ENCODE results near the gene TOR2A. TPM values are rescaled to one million over a fixed set of nuclear protein-coding genes. Genes with fewer than 3 reads are reported as not detected.

The TOR2A gene
- polyA plus RNA-seq, 1 donor (not counting 4 experiments of a cell fraction or from before 2014, with no cell fraction given): 2.3 TPM

- no peak overlapping the region for H3K27ac ChIP-seq (ENCODE audit: control insufficient read depth, insufficient read depth, low read length)
- no peaks in the 10 kb centered on the region for H3K9me1 ChIP-seq (ENCODE audit: control insufficient read depth, extremely low read depth, insufficient read depth, low read length)
- TF ChIP-seq EZH2 (IDR thresholded peaks at IDR 0.05; ENCODE audit: low read length): no peak
- H2AFZ ChIP-seq (ENCODE audit: control insufficient read depth, low read length): no peak overlapping the region
- H3K4me3 ChIP-seq (ENCODE audit: control insufficient read depth in 2 of 3, extremely low read depth in 1 of 3, insufficient read depth in 2 of 3, low read depth in 1 of 3, low read length in 3 of 3): no peak overlapping the region
- H3K4me1 ChIP-seq (ENCODE audit: control insufficient read depth, extremely low read depth, insufficient read depth, low read length): peaks cover 10% of the 10 kb centered on the region
- dilution Hi-C loops (cut with MboI; ENCODE audit: extremely low pct_ligation_motif_present, low sequenced_read_pairs): no loop called here
- peaks cover 0 to 3% of the 10 kb centered on the region in 2 experiments for H3K36me3 ChIP-seq (ENCODE audit: control insufficient read depth in 2 of 2, extremely low read depth in 1 of 2, insufficient read depth in 2 of 2, low read length in 2 of 2)
- DNase-seq (ENCODE audit: low read depth, low spot score) (no peak), FAIRE-seq (no peak)
- H3K79me2 ChIP-seq (ENCODE audit: control insufficient read depth, insufficient read depth, low read length): no peaks in the 10 kb centered on the region
- H3K27me3 ChIP-seq (ENCODE audit: control insufficient read depth, extremely low read depth, insufficient read depth, low read length): no peaks in the 10 kb centered on the region
- no peak overlapping the region for H3K9ac ChIP-seq (ENCODE audit: control insufficient read depth, extremely low read depth, insufficient read depth, low read length)
- H4K20me1 ChIP-seq (ENCODE audit: control insufficient read depth, extremely low read depth, insufficient read depth, low read length): no peaks in the 10 kb centered on the region
- no peaks in the 10 kb centered on the region for H3K9me3 ChIP-seq (ENCODE audit: control insufficient read depth, low read depth, low read length)
- no peak overlapping the region for H3K4me2 ChIP-seq (ENCODE audit: control insufficient read depth, extremely low read depth, insufficient read depth, low read depth, low read length)
Measured at GRCh38 chr9:127732444-127732843, 2.6 kb downstream of the TOR2A start.

GRCh38 chr9:127731938-127732337 lies 3.2 kb downstream of the TOR2A start:
- no peak for DNase-seq (ENCODE audit: low read depth, low spot score)
- FAIRE-seq: no peak
- Histone ChIP-seq H4K20me1 (ENCODE audit: control insufficient read depth, extremely low read depth, insufficient read depth, low read length) (no peaks in the 10 kb centered on the region), H2AFZ (ENCODE audit: control insufficient read depth, low read length) (no peak overlapping the region), H3K9ac (ENCODE audit: control insufficient read depth, extremely low read depth, insufficient read depth, low read length) (no peak overlapping the region), H3K4me2 (ENCODE audit: control insufficient read depth, extremely low read depth, insufficient read depth, low read depth, low read length) (no peak overlapping the region), H3K9me3 (ENCODE audit: control insufficient read depth, low read depth, low read length) (no peaks in the 10 kb centered on the region), H3K27me3 (ENCODE audit: control insufficient read depth, extremely low read depth, insufficient read depth, low read length) (no peaks in the 10 kb centered on the region), H3K9me1 (ENCODE audit: control insufficient read depth, extremely low read depth, insufficient read depth, low read length) (no peaks in the 10 kb centered on the region), H3K36me3 (ENCODE audit: control insufficient read depth in 2 of 2, extremely low read depth in 1 of 2, insufficient read depth in 2 of 2, low read length in 2 of 2) (peaks cover 0 to 3% of the 10 kb centered on the region in 2 experiments), H3K27ac (ENCODE audit: control insufficient read depth, insufficient read depth, low read length) (no peak overlapping the region), H3K79me2 (ENCODE audit: control insufficient read depth, insufficient read depth, low read length) (no peaks in the 10 kb centered on the region), H3K4me3 (ENCODE audit: control insufficient read depth in 2 of 3, extremely low read depth in 1 of 3, insufficient read depth in 2 of 3, low read depth in 1 of 3, low read length in 3 of 3) (no peak overlapping the region), H3K4me1 (ENCODE audit: control insufficient read depth, extremely low read depth, insufficient read depth, low read length) (peaks cover 10% of the 10 kb centered on the region)
- dilution Hi-C loops (cut with MboI; ENCODE audit: extremely low pct_ligation_motif_present, low sequenced_read_pairs): no loop called here
- no peak for TF ChIP-seq EZH2 (IDR thresholded peaks at IDR 0.05; ENCODE audit: low read length)
- TF ChIP-seq, protein P1, sequence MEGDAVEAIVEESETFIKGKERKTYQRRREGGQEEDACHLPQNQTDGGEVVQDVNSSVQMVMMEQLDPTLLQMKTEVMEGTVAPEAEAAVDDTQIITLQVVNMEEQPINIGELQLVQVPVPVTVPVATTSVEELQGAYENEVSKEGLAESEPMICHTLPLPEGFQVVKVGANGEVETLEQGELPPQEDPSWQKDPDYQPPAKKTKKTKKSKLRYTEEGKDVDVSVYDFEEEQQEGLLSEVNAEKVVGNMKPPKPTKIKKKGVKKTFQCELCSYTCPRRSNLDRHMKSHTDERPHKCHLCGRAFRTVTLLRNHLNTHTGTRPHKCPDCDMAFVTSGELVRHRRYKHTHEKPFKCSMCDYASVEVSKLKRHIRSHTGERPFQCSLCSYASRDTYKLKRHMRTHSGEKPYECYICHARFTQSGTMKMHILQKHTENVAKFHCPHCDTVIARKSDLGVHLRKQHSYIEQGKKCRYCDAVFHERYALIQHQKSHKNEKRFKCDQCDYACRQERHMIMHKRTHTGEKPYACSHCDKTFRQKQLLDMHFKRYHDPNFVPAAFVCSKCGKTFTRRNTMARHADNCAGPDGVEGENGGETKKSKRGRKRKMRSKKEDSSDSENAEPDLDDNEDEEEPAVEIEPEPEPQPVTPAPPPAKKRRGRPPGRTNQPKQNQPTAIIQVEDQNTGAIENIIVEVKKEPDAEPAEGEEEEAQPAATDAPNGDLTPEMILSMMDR (optimal IDR thresholded peaks at IDR 0.05 in 1 of 3, IDR thresholded peaks at IDR 0.05 in 1 of 3, conservative IDR thresholded peaks at IDR 0.05 in 1 of 3; ENCODE audit: extremely low read depth in 1 of 3, insufficient read depth in 2 of 3, low read length in 3 of 3): no peak

DNA sequence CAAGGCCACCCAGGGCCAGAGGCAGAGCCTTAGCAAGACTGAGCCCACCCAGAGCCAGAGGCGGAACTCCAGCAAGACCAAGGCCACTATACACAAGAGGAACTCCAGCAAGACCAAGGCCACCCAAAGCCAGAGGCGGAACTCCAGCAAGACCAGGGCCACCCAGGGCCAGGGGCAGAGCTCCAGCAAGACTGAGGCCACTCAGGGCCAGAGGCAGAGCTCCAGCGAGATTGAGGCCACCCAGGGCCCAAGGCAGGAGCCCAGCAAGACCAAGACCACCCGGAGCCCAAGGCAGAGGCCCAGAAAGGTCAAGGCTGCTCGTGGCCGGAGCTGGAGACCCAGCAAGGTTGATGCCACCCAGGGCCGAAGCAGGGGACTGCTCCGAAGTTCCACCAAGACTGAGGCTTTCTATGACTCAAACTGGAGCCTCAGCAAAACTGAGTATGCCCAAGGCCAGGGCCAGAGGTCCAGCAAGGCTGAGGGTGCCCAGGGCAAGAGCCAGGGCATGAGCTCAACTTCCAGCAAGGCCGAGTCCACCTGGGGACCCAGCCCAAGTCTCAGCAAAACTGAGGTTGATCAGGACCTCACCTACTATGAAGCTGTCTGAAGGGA lies 4.2 kb downstream of the TOR2A start:
- FAIRE-seq: no peak
- H4K20me1 ChIP-seq (ENCODE audit: control insufficient read depth, extremely low read depth, insufficient read depth, low read length): no peaks in the 10 kb centered on the region
- H3K4me1 ChIP-seq (ENCODE audit: control insufficient read depth, extremely low read depth, insufficient read depth, low read length): peaks cover 10% of the 10 kb centered on the region
- H3K27me3 ChIP-seq (ENCODE audit: control insufficient read depth, extremely low read depth, insufficient read depth, low read length): no peaks in the 10 kb centered on the region
- H3K27ac ChIP-seq (ENCODE audit: control insufficient read depth, insufficient read depth, low read length): no peak overlapping the region
- no peak for DNase-seq (ENCODE audit: low read depth, low spot score)
- no peaks in the 10 kb centered on the region for H3K79me2 ChIP-seq (ENCODE audit: control insufficient read depth, insufficient read depth, low read length)
- H3K4me3 ChIP-seq (ENCODE audit: control insufficient read depth in 2 of 3, extremely low read depth in 1 of 3, insufficient read depth in 2 of 3, low read depth in 1 of 3, low read length in 3 of 3): no peak overlapping the region
- no peak overlapping the region for H3K4me2 ChIP-seq (ENCODE audit: control insufficient read depth, extremely low read depth, insufficient read depth, low read depth, low read length)
- H3K9ac ChIP-seq (ENCODE audit: control insufficient read depth, extremely low read depth, insufficient read depth, low read length): no peak overlapping the region
- dilution Hi-C loops (cut with MboI; ENCODE audit: extremely low pct_ligation_motif_present, low sequenced_read_pairs): no loop called here
- H3K9me3 ChIP-seq (ENCODE audit: control insufficient read depth, low read depth, low read length): no peaks in the 10 kb centered on the region
- peaks cover 0 to 3% of the 10 kb centered on the region in 2 experiments for H3K36me3 ChIP-seq (ENCODE audit: control insufficient read depth in 2 of 2, extremely low read depth in 1 of 2, insufficient read depth in 2 of 2, low read length in 2 of 2)
- TF ChIP-seq, protein P1 (optimal IDR thresholded peaks at IDR 0.05 in 1 of 3, IDR thresholded peaks at IDR 0.05 in 1 of 3, conservative IDR thresholded peaks at IDR 0.05 in 1 of 3; ENCODE audit: extremely low read depth in 1 of 3, insufficient read depth in 2 of 3, low read length in 3 of 3): no peak
- TF ChIP-seq EZH2 (IDR thresholded peaks at IDR 0.05; ENCODE audit: low read length): no peak
- H2AFZ ChIP-seq (ENCODE audit: control insufficient read depth, low read length): no peak overlapping the region
- H3K9me1 ChIP-seq (ENCODE audit: control insufficient read depth, extremely low read depth, insufficient read depth, low read length): no peaks in the 10 kb centered on the region
